Activated naive CD8-positive, alpha-beta T cell treated with anti-CD3 and anti-CD28 coated beads, Interleukin-2, amount 50 U/mL, for 24 hours (primary cell): Measurements from ENCODE around the gene CPNE9.
A peak's percentile ranks its signal among the peaks of the same experiment; 100 is the strongest.

Experiments used
- ATAC-seq: fragments of 150-1000 bp; cut with Tn5 transposase; one replicate; pipeline ENCODE4 v1.10.0; 2021
- DNase-seq: peaks from one replicate; pipeline ENCODE4 v3.0.0; 2021
- H3K27ac Mint-ChIP-seq: one replicate; pipeline ENCODE4 v1.8.0; 2021; ENCODE audit warnings: mild to moderate bottlenecking, mixed read lengths
- H3K27me3 Mint-ChIP-seq: one replicate; pipeline ENCODE4 v1.8.0; 2021; ENCODE audit warnings: mixed read lengths
- H3K36me3 Mint-ChIP-seq: one replicate; pipeline ENCODE4 v1.8.0; 2021; ENCODE audit warnings: low read depth, mixed read lengths
- H3K4me1 Mint-ChIP-seq: one replicate; pipeline ENCODE4 v1.8.0; 2021; ENCODE audit warnings: mixed read lengths
- H3K4me3 Mint-ChIP-seq: one replicate; pipeline ENCODE4 v1.8.0; 2021; ENCODE audit warnings: mild to moderate bottlenecking, moderate library complexity, mixed read lengths
- H3K9me3 Mint-ChIP-seq: one replicate; pipeline ENCODE4 v1.8.0; 2021; ENCODE audit warnings: mixed read lengths

Gene CPNE9

DNA sequence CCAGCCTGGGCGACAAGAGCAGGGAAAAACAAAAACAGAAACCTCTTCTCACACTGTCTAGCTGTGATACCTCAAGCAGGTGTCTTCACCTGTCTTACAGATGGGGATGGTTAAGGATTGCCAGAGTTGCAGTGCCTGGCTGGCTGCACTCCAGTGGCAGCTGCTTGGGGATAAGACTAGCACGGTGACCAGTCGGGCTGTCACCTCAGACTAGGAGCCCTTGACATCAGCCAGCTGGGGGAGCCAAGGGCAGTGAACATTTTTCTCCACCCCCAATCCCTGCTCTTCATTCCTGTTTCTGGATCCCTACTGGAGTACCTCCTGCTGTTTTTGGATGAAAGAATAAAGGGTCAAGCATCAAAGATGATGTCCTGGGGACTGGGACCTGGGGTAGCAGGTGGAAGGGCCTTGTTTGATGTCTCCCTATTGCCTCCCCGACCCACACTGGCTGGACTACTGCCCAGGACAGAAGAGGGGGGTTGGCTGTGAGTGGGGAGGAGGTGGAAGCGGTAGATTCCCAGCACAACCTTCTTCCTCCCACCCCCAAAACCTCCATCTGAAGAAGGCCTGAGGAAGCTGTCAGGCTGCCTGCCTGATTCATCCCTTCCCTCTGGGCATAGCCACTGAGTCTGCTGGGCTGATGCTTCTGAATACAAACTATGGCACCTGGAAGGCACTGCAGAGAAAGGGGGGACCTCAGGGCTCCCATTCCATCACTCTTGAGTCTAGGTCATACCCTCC lies 7.0 kb upstream of the CPNE9 start:
- ATAC-seq: no peak
- Mint-ChIP-seq H3K4me1 (no peaks in the 10 kb centered on the region), H3K36me3 (peaks cover 31% of the 10 kb centered on the region), H3K9me3 (no peaks in the 10 kb centered on the region), H3K27ac (no peak overlapping the region), H3K27me3 (no peaks in the 10 kb centered on the region), H3K4me3 (no peak overlapping the region)
- DNase-seq: no peak

DNA sequence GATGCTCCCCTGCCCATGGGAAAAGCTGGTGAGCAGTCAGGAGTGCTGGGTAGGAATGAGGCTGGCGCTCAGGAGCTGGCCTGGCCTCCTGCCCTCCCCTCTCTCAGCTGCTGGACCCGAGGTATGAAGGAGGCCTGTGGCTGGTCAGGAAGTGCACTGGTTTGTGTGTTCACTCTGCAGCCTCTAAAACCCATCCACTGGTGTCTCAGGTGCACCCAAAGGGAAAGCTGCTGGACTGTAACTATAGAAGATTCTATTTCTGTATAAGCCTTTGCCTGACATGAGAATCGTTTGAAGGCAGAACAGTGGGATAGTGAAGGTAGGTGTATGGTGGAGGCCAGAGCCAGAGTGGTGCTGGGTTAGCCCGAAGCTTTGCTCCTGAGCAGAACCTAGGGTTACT lies 5.7 kb upstream of the CPNE9 start:
- H3K27me3 Mint-ChIP-seq: peaks cover under 1% of the 10 kb centered on the region
- DNase-seq: no peak
- no peak for ATAC-seq
- no peaks in the 10 kb centered on the region for H3K9me3 Mint-ChIP-seq
- no peak overlapping the region for H3K27ac Mint-ChIP-seq
- peaks cover 29% of the 10 kb centered on the region for H3K36me3 Mint-ChIP-seq
- H3K4me3 Mint-ChIP-seq: no peak overlapping the region
- H3K4me1 Mint-ChIP-seq: no peaks in the 10 kb centered on the region

GRCh38 chr3:9698293-9698692 lies 5.3 kb upstream of the CPNE9 start:
- ATAC-seq (no peak), DNase-seq (no peak)
- Mint-ChIP-seq H3K4me3 (no peak overlapping the region), H3K27ac (no peak overlapping the region), H3K9me3 (no peaks in the 10 kb centered on the region), H3K27me3 (peaks cover 4% of the 10 kb centered on the region), H3K4me1 (no peaks in the 10 kb centered on the region), H3K36me3 (peaks cover 30% of the 10 kb centered on the region)

- H3K27me3 Mint-ChIP-seq: peaks cover 20% of the 10 kb centered on the region
- no peak for DNase-seq
- H3K36me3 Mint-ChIP-seq: peaks cover 27% of the 10 kb centered on the region
Observed at GRCh38 chr3:9700536-9700935, 3.1 kb upstream of the CPNE9 start.

GRCh38 chr3:9701006-9701405 lies 2.6 kb upstream of the CPNE9 start:
- Mint-ChIP-seq H3K4me1 (peaks cover 8% of the 10 kb centered on the region), H3K36me3 (peaks cover 26% of the 10 kb centered on the region), H3K27me3 (peaks cover 25% of the 10 kb centered on the region), H3K9me3 (no peaks in the 10 kb centered on the region), H3K27ac (no peak overlapping the region), H3K4me3 (no peak overlapping the region)
- no peak for DNase-seq
- ATAC-seq: no peak

More at GRCh38 chr3:9700536-9700935, 3.1 kb upstream of the CPNE9 start:
- no peak overlapping the region for H3K27ac Mint-ChIP-seq
- no peak for ATAC-seq
- peaks cover 8% of the 10 kb centered on the region for H3K4me1 Mint-ChIP-seq
- H3K4me3 Mint-ChIP-seq: no peak overlapping the region
- no peaks in the 10 kb centered on the region for H3K9me3 Mint-ChIP-seq

GRCh38 chr3:9701711-9702110 lies 1.9 kb upstream of the CPNE9 start:
- ATAC-seq (no peak), DNase-seq (no peak)
- H3K9me3 Mint-ChIP-seq: no peaks in the 10 kb centered on the region
- peaks cover 8% of the 10 kb centered on the region for H3K4me1 Mint-ChIP-seq
- peaks cover 32% of the 10 kb centered on the region for H3K27me3 Mint-ChIP-seq
- H3K36me3 Mint-ChIP-seq: peaks cover 25% of the 10 kb centered on the region
- no peak overlapping the region for H3K4me3 Mint-ChIP-seq
- H3K27ac Mint-ChIP-seq: no peak overlapping the region

DNA sequence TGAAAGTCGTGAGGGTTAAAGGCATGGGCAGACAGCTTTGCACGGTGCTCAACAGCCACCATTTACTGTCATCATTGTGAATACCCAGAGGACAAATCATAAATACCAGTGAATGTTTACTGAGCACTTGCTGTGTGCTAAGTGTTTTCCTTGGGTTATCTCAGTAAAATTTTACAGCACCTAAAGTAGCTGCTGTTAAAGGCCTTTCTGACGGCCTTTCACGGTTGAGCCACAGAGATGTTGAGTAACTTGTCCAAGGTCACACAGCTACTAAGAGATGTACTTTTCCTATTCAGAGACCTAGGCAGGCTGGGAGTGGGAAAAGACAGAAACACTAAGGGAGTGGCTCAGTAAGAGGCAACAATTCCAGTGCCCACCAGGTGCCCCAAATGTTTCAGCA lies 393 bp upstream of the CPNE9 start:
- H3K36me3 Mint-ChIP-seq: peaks cover 18% of the 10 kb centered on the region

DNA sequence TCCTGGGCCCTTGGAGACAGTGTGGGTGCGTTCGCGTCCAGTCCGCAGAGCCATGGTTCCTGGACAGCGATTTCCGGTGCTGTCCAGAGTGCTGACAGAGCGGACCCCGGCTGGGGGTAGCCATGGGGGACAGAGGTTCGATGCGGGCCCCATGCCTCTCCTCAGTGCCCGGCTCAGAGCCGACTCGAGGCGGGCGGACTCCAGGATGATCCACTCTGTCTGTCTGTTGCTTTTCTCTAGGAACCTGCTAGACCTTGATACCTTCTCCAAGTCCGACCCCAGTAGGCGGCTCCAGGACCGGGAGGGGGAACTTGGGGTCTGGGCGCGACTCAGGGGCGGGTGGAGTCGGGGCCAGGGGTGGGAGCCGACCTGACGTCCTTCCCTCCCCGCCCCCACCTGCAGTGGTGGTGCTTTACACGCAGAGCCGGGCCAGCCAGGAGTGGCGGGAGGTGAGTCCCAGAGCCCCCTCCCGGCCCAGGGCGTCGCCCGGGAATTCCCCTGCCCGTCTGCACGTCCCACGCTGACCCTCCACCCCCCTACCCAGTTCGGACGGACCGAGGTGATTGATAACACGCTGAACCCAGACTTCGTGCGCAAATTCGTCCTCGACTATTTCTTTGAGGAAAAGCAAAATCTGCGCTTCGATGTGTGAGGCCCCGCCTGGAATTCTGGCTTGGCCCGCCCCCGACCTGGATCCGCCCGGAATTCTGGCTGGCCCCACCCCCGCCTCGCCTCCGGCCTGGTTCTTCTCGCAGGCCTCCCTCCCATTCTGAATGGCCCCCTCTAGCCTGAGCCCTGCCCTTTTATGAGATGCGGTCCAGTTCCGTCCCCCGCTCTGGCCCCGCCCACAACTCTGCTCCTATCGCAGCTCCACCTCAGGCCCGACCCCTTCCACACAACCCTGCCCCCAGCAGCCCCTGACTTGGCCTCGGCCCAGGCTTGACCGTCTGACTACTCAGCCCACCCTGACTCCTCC lies 1.0 kb downstream of the CPNE9 start:
- DNase-seq (peak; percentile 31), ATAC-seq (no peak)
- Mint-ChIP-seq H3K4me3 (no peak overlapping the region), H3K4me1 (peaks cover 8% of the 10 kb centered on the region), H3K27ac (no peak overlapping the region), H3K36me3 (peaks cover 18% of the 10 kb centered on the region), H3K9me3 (no peaks in the 10 kb centered on the region), H3K27me3 (peaks cover 35% of the 10 kb centered on the region)

More for the DNA sequence above, 393 bp upstream of the CPNE9 start:
- peaks cover 35% of the 10 kb centered on the region for H3K27me3 Mint-ChIP-seq
- H3K9me3 Mint-ChIP-seq: no peaks in the 10 kb centered on the region
- H3K4me1 Mint-ChIP-seq: peaks cover 8% of the 10 kb centered on the region
- DNase-seq: no peak
- no peak overlapping the region for H3K4me3 Mint-ChIP-seq
- no peak for ATAC-seq
- no peak overlapping the region for H3K27ac Mint-ChIP-seq

- ATAC-seq (no peak), DNase-seq (no peak)
Observed at GRCh38 chr3:9710174-9710739, 6.6 kb downstream of the CPNE9 start.

DNA sequence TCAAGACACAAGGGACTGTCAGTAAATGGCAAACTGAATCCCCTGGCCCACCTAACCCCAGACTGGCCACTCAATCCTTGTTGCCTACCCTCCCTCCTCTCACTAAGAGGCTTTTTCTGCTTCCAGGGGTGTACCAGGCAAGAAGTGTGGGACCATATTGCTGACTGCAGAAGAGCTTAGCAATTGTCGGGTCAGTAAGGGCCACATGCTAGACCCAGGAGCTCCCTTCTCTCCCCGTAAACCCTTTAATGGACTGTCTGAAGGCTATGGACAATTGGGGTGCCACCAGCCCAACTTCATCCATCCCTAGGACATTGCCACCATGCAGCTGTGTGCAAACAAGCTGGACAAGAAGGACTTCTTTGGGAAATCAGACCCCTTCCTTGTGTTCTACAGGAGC lies 8.8 kb downstream of the CPNE9 start:
- Mint-ChIP-seq H3K36me3 (no peaks in the 10 kb centered on the region), H3K4me3 (no peak overlapping the region), H3K9me3 (no peaks in the 10 kb centered on the region), H3K4me1 (no peaks in the 10 kb centered on the region), H3K27ac (no peak overlapping the region), H3K27me3 (peaks cover 3% of the 10 kb centered on the region)
- DNase-seq (no peak), ATAC-seq (no peak)

More at GRCh38 chr3:9710174-9710739, 6.6 kb downstream of the CPNE9 start:
- H3K27me3 Mint-ChIP-seq: peaks cover 18% of the 10 kb centered on the region
- H3K36me3 Mint-ChIP-seq: no peaks in the 10 kb centered on the region
- H3K4me3 Mint-ChIP-seq: no peak overlapping the region
- H3K4me1 Mint-ChIP-seq: no peaks in the 10 kb centered on the region
- H3K27ac Mint-ChIP-seq: no peak overlapping the region
- no peaks in the 10 kb centered on the region for H3K9me3 Mint-ChIP-seq

DNA sequence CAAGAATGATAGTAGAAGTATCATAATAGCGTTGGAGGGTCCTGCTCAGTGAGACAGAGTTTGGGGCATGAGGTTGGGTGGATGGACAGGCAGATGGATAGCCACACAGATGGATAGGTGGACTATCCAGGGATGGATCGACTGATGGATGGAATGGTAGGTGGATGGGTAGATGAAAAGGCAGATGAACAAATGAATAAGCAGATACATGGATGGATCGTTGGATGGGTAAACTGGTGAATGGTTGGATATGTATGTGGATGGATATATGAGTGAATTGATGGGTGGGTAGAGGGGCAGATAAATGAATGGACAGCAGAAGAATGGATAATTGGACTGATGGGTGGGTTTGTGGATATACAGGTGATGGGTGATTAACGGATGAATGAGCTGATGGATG lies 9.5 kb downstream of the CPNE9 start:
- H3K4me3 Mint-ChIP-seq: no peak overlapping the region

GRCh38 chr3:9715136-9715535 lies 11.5 kb downstream of the CPNE9 start:
- H3K4me1 Mint-ChIP-seq: no peaks in the 10 kb centered on the region

More for the DNA sequence above, 9.5 kb downstream of the CPNE9 start:
- DNase-seq (no peak), ATAC-seq (no peak)
- H3K4me1 Mint-ChIP-seq: no peaks in the 10 kb centered on the region
- H3K9me3 Mint-ChIP-seq: no peaks in the 10 kb centered on the region
- H3K27me3 Mint-ChIP-seq: peaks cover 2% of the 10 kb centered on the region
- H3K27ac Mint-ChIP-seq: no peak overlapping the region
- H3K36me3 Mint-ChIP-seq: no peaks in the 10 kb centered on the region

DNA sequence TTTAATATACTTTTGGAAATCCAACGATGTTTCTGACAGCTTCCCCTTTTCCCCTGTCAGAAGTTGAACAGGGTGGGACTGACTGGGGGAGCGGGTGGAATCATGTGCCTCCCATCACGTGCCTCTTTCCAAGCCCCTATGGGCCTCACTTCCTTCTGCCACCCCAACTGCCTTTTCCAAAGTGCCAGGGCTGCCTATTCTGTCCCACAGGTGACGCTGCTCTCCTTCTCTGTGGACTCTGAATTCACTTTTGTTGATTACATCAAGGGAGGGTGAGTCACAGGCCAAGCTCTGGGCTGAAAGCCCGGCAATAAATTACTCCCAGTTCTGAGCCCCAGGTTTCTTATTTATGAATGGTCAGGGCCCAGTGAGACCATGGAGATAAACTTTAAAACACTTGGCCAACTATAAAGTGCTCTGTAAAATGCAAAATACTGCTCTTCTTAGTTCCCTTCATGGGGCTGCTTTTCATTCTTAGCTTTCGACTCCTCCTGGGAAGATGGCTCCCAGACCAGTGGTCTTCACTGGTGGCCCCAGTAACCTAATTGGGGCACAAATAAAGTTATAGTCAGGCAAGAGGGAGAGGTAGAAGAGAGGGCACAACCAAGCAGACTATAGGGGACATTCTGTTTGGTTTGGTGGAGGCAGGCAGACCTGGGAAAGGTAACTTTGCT lies 12.3 kb downstream of the CPNE9 start:
- ATAC-seq: peak; percentile 94
- no peaks in the 10 kb centered on the region for H3K4me1 Mint-ChIP-seq
- H3K27ac Mint-ChIP-seq: no peak overlapping the region
- peaks cover 2% of the 10 kb centered on the region for H3K27me3 Mint-ChIP-seq
- H3K4me3 Mint-ChIP-seq: no peak overlapping the region
- DNase-seq: peak; percentile 48
- H3K9me3 Mint-ChIP-seq: no peaks in the 10 kb centered on the region
- H3K36me3 Mint-ChIP-seq: no peaks in the 10 kb centered on the region

More at GRCh38 chr3:9715136-9715535, 11.5 kb downstream of the CPNE9 start:
- DNase-seq (no peak), ATAC-seq (no peak)
- Mint-ChIP-seq H3K9me3 (no peaks in the 10 kb centered on the region), H3K36me3 (no peaks in the 10 kb centered on the region), H3K4me3 (no peak overlapping the region), H3K27me3 (peaks cover 2% of the 10 kb centered on the region), H3K27ac (no peak overlapping the region)
